Duodenal mucosa (tissue), 2 donors: ENCODE results near the gene BSPRY.

Experiments
- H3K27ac ChIP-seq: one replicate; pipeline ENCODE4 v1.7.0; 2013; ENCODE audit warnings: low read depth, low read length
- H3K27me3 ChIP-seq, 2 donors: one replicate each; pipeline ENCODE4 v1.7.0; 2013; ENCODE audit warnings: low read length in 2 of 2, control low read depth in 1 of 2; ENCODE audit not compliant: insufficient read depth in 2 of 2, control insufficient read depth in 1 of 2
- H3K36me3 ChIP-seq, 2 donors: one replicate each; pipeline ENCODE4 v1.7.0; 2013; ENCODE audit warnings: low read length in 2 of 2, control low read depth in 1 of 2; ENCODE audit not compliant: insufficient read depth in 2 of 2, control insufficient read depth in 1 of 2
- H3K4me1 ChIP-seq, 2 donors: one replicate each; pipeline ENCODE4 v1.7.0; 2013; ENCODE audit warnings: low read length in 2 of 2, control low read depth in 1 of 2; ENCODE audit not compliant: insufficient read depth in 2 of 2, control insufficient read depth in 1 of 2
- H3K4me3 ChIP-seq, 2 donors: one replicate each; pipeline ENCODE4 v1.7.0; 2013; ENCODE audit warnings: low read length in 2 of 2, low read depth in 1 of 2
- H3K9ac ChIP-seq, 2 donors: one replicate each; pipeline ENCODE4 v1.7.0; 2013; ENCODE audit warnings: low read length in 2 of 2, low read depth in 1 of 2
- H3K9me3 ChIP-seq, 2 donors: one replicate each; pipeline ENCODE4 v1.7.0; 2013; ENCODE audit warnings: low read length in 2 of 2, control low read depth in 1 of 2; ENCODE audit not compliant: control insufficient read depth in 1 of 2

Gene BSPRY

GRCh38 chr9:113315231-113315630 lies 34.1 kb upstream of the BSPRY start:
- no peaks in the 10 kb centered on the region for H3K9me3 ChIP-seq
- no peaks in the 10 kb centered on the region for H3K36me3 ChIP-seq
- no peak overlapping the region for H3K4me3 ChIP-seq
- H3K4me1 ChIP-seq: no peaks in the 10 kb centered on the region
- no peak overlapping the region for H3K27ac ChIP-seq
- H3K27me3 ChIP-seq: no peaks in the 10 kb centered on the region
- no peak overlapping the region for H3K9ac ChIP-seq

- no peak overlapping the region for H3K4me3 ChIP-seq
- no peaks in the 10 kb centered on the region for H3K9me3 ChIP-seq
- no peaks in the 10 kb centered on the region for H3K4me1 ChIP-seq
- H3K27me3 ChIP-seq: no peaks in the 10 kb centered on the region
- H3K27ac ChIP-seq: no peak overlapping the region
- H3K9ac ChIP-seq: no peak overlapping the region
- no peaks in the 10 kb centered on the region for H3K36me3 ChIP-seq
Measured at GRCh38 chr9:113316030-113316429, 33.3 kb upstream of the BSPRY start.

DNA sequence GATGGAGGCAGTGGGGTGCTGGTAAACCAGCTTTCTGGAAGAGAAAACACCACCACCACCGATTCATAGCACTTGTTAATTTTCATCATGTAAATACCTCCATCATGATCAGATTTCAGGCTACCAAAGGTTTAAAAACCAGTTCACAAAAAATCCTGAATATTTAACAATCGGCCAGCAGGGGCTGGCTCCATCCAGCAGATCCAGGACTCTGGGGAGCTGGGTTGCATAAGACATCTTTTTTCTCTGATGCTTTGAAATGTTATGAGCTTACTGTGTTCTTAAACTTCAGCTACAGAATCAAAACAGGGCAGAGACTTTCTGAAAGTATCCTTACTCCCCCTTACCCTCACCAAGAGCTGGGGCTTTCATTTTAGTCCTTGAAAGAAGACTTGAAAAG lies 31.6 kb upstream of the BSPRY start:
- no peaks in the 10 kb centered on the region for H3K4me1 ChIP-seq
- no peaks in the 10 kb centered on the region for H3K36me3 ChIP-seq
- no peaks in the 10 kb centered on the region for H3K27me3 ChIP-seq
- no peak overlapping the region for H3K27ac ChIP-seq
- H3K4me3 ChIP-seq: no peak overlapping the region
- H3K9me3 ChIP-seq: no peaks in the 10 kb centered on the region
- H3K9ac ChIP-seq: no peak overlapping the region

GRCh38 chr9:113319054-113319453 lies 30.3 kb upstream of the BSPRY start:
- Histone ChIP-seq H3K9ac (no peak overlapping the region), H3K4me3 (no peak overlapping the region), H3K9me3 (no peaks in the 10 kb centered on the region), H3K36me3 (no peaks in the 10 kb centered on the region), H3K27ac (no peak overlapping the region), H3K27me3 (no peaks in the 10 kb centered on the region), H3K4me1 (no peaks in the 10 kb centered on the region)

GRCh38 chr9:113320051-113320450 lies 29.3 kb upstream of the BSPRY start:
- Histone ChIP-seq H3K4me3 (no peak overlapping the region), H3K4me1 (no peaks in the 10 kb centered on the region), H3K36me3 (no peaks in the 10 kb centered on the region), H3K27ac (no peak overlapping the region), H3K9me3 (no peaks in the 10 kb centered on the region), H3K9ac (no peak overlapping the region), H3K27me3 (no peaks in the 10 kb centered on the region)

DNA sequence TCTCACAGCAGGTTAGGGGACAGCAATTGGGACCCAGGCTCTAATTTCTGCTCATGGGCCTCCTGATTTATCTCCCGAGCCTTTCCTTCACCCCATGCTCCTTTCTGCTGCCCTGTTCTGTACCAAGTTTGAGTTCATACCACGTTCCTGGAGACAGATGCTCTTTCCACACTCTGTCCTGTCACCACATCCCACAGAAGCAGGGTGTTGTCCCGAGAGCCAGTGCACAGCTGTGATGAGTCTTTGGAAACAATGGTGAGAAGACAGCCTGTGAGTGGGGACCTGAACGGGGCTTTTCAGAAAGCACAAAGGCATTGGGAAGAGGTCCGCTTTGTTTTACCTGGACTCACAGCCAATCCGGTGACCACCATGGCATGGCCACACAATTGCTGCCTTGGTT lies 26.7 kb upstream of the BSPRY start:
- Histone ChIP-seq H3K36me3 (no peaks in the 10 kb centered on the region), H3K9ac (no peak overlapping the region), H3K9me3 (no peaks in the 10 kb centered on the region), H3K27me3 (no peaks in the 10 kb centered on the region), H3K4me3 (no peak overlapping the region), H3K4me1 (no peaks in the 10 kb centered on the region), H3K27ac (no peak overlapping the region)

- peaks cover 0 to 10% of the 10 kb centered on the region in 2 donors for H3K4me1 ChIP-seq
- H3K36me3 ChIP-seq: no peaks in the 10 kb centered on the region
- no peaks in the 10 kb centered on the region for H3K27me3 ChIP-seq
- H3K9me3 ChIP-seq: no peaks in the 10 kb centered on the region
- H3K9ac ChIP-seq: no peak overlapping the region
- H3K27ac ChIP-seq: no peak overlapping the region
- H3K4me3 ChIP-seq: no peak overlapping the region
Measured at GRCh38 chr9:113326230-113326629, 23.1 kb upstream of the BSPRY start.

GRCh38 chr9:113328045-113328782 lies 21.1 kb upstream of the BSPRY start:
- H3K36me3 ChIP-seq: peaks cover 0 to 4% of the 10 kb centered on the region in 2 donors
- no peaks in the 10 kb centered on the region for H3K9me3 ChIP-seq
- no peaks in the 10 kb centered on the region for H3K27me3 ChIP-seq
- H3K4me1 ChIP-seq: peaks cover 0 to 10% of the 10 kb centered on the region in 2 donors
- no peak overlapping the region for H3K27ac ChIP-seq
- H3K9ac ChIP-seq: no peak overlapping the region
- H3K4me3 ChIP-seq: no peak overlapping the region

DNA sequence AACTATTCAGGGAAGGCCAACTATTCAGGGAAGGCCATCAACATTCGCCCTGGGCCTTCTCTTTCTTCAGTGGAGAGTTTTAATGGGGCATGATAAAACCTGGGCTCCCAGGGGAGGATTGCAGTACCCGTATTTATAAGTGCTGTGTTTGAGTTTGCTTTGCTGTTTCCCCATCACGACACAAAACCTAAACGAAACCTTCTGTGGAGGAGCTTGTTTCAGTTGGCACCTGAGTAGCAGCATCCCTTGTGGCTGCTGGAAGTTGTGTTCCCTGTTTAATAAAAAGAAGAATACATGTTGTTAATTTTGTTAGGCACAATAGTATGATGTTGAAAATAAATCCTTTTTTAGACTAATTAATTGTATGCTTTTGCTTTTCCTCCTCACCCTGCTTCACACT lies 17.6 kb upstream of the BSPRY start:
- peaks cover 0 to 10% of the 10 kb centered on the region in 2 donors for H3K4me1 ChIP-seq
- no peaks in the 10 kb centered on the region for H3K9me3 ChIP-seq

DNA sequence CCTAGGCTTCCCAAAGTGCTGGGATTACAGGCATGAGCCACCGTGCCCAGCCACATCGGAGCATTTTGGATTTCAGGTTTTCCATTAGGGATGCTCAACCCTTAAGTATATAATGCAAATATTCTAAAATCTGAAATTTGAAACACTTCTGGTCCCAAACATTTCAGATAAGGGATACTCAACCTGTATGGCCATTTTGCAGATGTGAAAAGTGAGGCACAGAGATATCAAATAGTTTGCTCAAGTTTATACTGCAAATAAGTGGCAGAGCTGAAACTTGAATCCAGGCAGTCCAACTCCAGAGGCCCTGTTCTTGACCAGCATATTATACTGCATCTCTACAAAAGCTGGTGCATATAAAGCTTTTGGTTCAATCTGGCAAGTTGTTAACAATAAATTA lies 11.6 kb upstream of the BSPRY start:
- Histone ChIP-seq H3K36me3 (no peaks in the 10 kb centered on the region), H3K9ac (no peak overlapping the region), H3K27ac (no peak overlapping the region), H3K4me3 (no peak overlapping the region), H3K9me3 (no peaks in the 10 kb centered on the region), H3K27me3 (no peaks in the 10 kb centered on the region), H3K4me1 (peaks cover 5 to 12% of the 10 kb centered on the region in 2 donors)

More for the DNA sequence above, 17.6 kb upstream of the BSPRY start:
- H3K27me3 ChIP-seq: no peaks in the 10 kb centered on the region
- H3K36me3 ChIP-seq: peaks cover 0 to 4% of the 10 kb centered on the region in 2 donors
- no peak overlapping the region for H3K4me3 ChIP-seq
- no peak overlapping the region for H3K9ac ChIP-seq
- H3K27ac ChIP-seq: no peak overlapping the region
